Measurements from ENCODE around the gene PPEF2. TPM values are rescaled to one million over a fixed set of nuclear protein-coding genes. Genes with fewer than 3 reads are reported as not detected.
"Not testable (repeated sequence)": the region's sequence is repeated elsewhere in the genome, so short reads cannot be mapped to it uniquely, and the experiment has no call there.

The PPEF2 gene
- total and polyA plus RNA-seq, 2 donors (not counting 1 experiment from before 2014, with no cell fraction given) = not detected

- H3K27ac ChIP-seq (ENCODE audit: insufficient read depth, low read length) = no peak overlapping the region
- H4K20me1 ChIP-seq (ENCODE audit: control insufficient read depth, extremely low read depth, insufficient read depth, low read length) = no peaks in the 10 kb centered on the region
- H3K9ac ChIP-seq (ENCODE audit: insufficient read depth, low read length) = no peak overlapping the region
- no peak overlapping the region for H2AFZ ChIP-seq (ENCODE audit: low read length)
- H3K4me2 ChIP-seq (ENCODE audit: extremely low read depth, insufficient read depth, low read length) = no peak overlapping the region
- peaks cover 2% of the 10 kb centered on the region for H3K36me3 ChIP-seq (ENCODE audit: control insufficient read depth, insufficient read depth, low read length)
- no peak for DNase-seq (ENCODE audit: low read depth in 2 of 2)
- H3K9me3 ChIP-seq (ENCODE audit: control insufficient read depth, insufficient read depth, low read depth, low read length) = no peaks in the 10 kb centered on the region
- no peaks in the 10 kb centered on the region for H3K27me3 ChIP-seq (ENCODE audit: control insufficient read depth, insufficient read depth, low read length)
- TF ChIP-seq CTCF (conservative IDR thresholded peaks at IDR 0.05 in 1 of 2, IDR thresholded peaks at IDR 0.05 in 1 of 2; ENCODE audit: low read depth in 1 of 2, low read length in 2 of 2) = no peak
- no peaks in the 10 kb centered on the region for H3K4me1 ChIP-seq (ENCODE audit: control insufficient read depth, extremely low read depth, insufficient read depth, low read length)
- H3K4me3 ChIP-seq (replicated peaks in 1 of 4; ENCODE audit: control extremely low read depth in 1 of 4, insufficient read depth in 1 of 4, low read depth in 3 of 4, low read length in 4 of 4) = no peak overlapping the region
- H3K79me2 ChIP-seq (ENCODE audit: control insufficient read depth, insufficient read depth, low read length) = no peaks in the 10 kb centered on the region
These were observed 27.9 kb upstream of the PPEF2 start for GRCh38 chr4:75930152-75930551.

- H2AFZ ChIP-seq (ENCODE audit: low read length); H3K4me1 ChIP-seq (ENCODE audit: control insufficient read depth, extremely low read depth, insufficient read depth, low read length); H3K79me2 ChIP-seq (ENCODE audit: control insufficient read depth, insufficient read depth, low read length); H3K9ac ChIP-seq (ENCODE audit: insufficient read depth, low read length); H3K4me2 ChIP-seq (ENCODE audit: extremely low read depth, insufficient read depth, low read length); H3K36me3 ChIP-seq (ENCODE audit: control insufficient read depth, insufficient read depth, low read length); H3K27ac ChIP-seq (ENCODE audit: insufficient read depth, low read length); H3K4me3 ChIP-seq (replicated peaks in 1 of 4; ENCODE audit: control extremely low read depth in 1 of 4, insufficient read depth in 1 of 4, low read depth in 3 of 4, low read length in 4 of 4); H3K27me3 ChIP-seq (ENCODE audit: control insufficient read depth, insufficient read depth, low read length); H3K9me3 ChIP-seq (ENCODE audit: control insufficient read depth, insufficient read depth, low read depth, low read length); DNase-seq (ENCODE audit: low read depth in 2 of 2); H4K20me1 ChIP-seq (ENCODE audit: control insufficient read depth, extremely low read depth, insufficient read depth, low read length): not testable (repeated sequence)
These were observed 22.7 kb upstream of the PPEF2 start for GRCh38 chr4:75924916-75925315.

GRCh38 chr4:75924309-75924827 is 22.1 kb upstream of the PPEF2 start:
- Histone ChIP-seq H4K20me1 (ENCODE audit: control insufficient read depth, extremely low read depth, insufficient read depth, low read length) (no peaks in the 10 kb centered on the region), H3K27ac (ENCODE audit: insufficient read depth, low read length) (no peak overlapping the region), H3K36me3 (ENCODE audit: control insufficient read depth, insufficient read depth, low read length) (no peaks in the 10 kb centered on the region), H3K4me2 (ENCODE audit: extremely low read depth, insufficient read depth, low read length) (no peak overlapping the region), H3K9me3 (ENCODE audit: control insufficient read depth, insufficient read depth, low read depth, low read length) (no peaks in the 10 kb centered on the region), H3K4me1 (ENCODE audit: control insufficient read depth, extremely low read depth, insufficient read depth, low read length) (no peaks in the 10 kb centered on the region), H3K9ac (ENCODE audit: insufficient read depth, low read length) (no peak overlapping the region), H3K4me3 (replicated peaks in 1 of 4; ENCODE audit: control extremely low read depth in 1 of 4, insufficient read depth in 1 of 4, low read depth in 3 of 4, low read length in 4 of 4) (no peak overlapping the region), H3K27me3 (ENCODE audit: control insufficient read depth, insufficient read depth, low read length) (no peaks in the 10 kb centered on the region), H3K79me2 (ENCODE audit: control insufficient read depth, insufficient read depth, low read length) (no peaks in the 10 kb centered on the region), H2AFZ (ENCODE audit: low read length) (no peak overlapping the region)
- TF ChIP-seq EZH2 (IDR thresholded peaks at IDR 0.05; ENCODE audit: low read length, missing control alignments) (no peak), CTCF (conservative IDR thresholded peaks at IDR 0.05 in 1 of 2, IDR thresholded peaks at IDR 0.05 in 1 of 2; ENCODE audit: low read depth in 1 of 2, low read length in 2 of 2) (no peak)
- DNase-seq (ENCODE audit: low read depth in 2 of 2) = no peak
